Peyer's patch (tissue), 4 donors: Measurements from ENCODE around the gene ENDOU.

Experiments used
- CTCF ChIP-seq, 6 experiments: fragments of 450-650 bp in 4 of 6; fragments of 200-600 bp in 2 of 6; sonication (generic) in 1 of 6; IDR thresholded peaks; one replicate each; pipeline ENCODE4 v1.5.1; 2017 to 2019; ENCODE audit warnings: antibody characterized with exemption in 6 of 6, mild to moderate bottlenecking in 3 of 6, moderate library complexity in 1 of 6
- POLR2A ChIP-seq, 2 donors: fragments of 450-650 bp; IDR thresholded peaks; one replicate each; pipeline ENCODE4 v1.5.1; 2017; ENCODE audit warnings: antibody characterized with exemption in 2 of 2, mild to moderate bottlenecking in 2 of 2, moderate library complexity in 2 of 2

GRCh38 chr12:47766502-47767215 is 41.4 kb upstream of the ENDOU start:
- TF ChIP-seq CTCF (IDR thresholded peaks at IDR 0.05) (no peak), POLR2A (IDR thresholded peaks at IDR 0.05) (no peak)
